Upper lobe of left lung (tissue), 6 donors: ENCODE measurements around the gene KDM2A. TPM values are rescaled to one million over a fixed set of nuclear protein-coding genes. Genes with fewer than 3 reads are reported as not detected.

Experiments used
- ATAC-seq, 2 donors: fragments of 200-7000 bp; cut with Tn5 transposase; one replicate each; pipeline ENCODE4 v1.9.1; 2022; ENCODE audit warnings: mild to moderate bottlenecking in 2 of 2, moderate library complexity in 2 of 2; ENCODE audit not compliant: low FRiP score in 2 of 2
- DNase-seq, 2 donors: peaks; one replicate each; pipeline ENCODE4 v3.0.0-alpha.2; 2019 to 2020
- H3K27ac ChIP-seq, 4 donors: fragments of 200-600 bp; sonication (generic); one replicate each; pipeline ENCODE4 v1.5.1; 2016 to 2019
- H3K27me3 ChIP-seq, 4 donors: fragments of 200-600 bp; sonication (generic); one replicate each; pipeline ENCODE4 v1.5.1; 2017 to 2019
- H3K36me3 ChIP-seq, 4 donors: fragments of 200-600 bp; sonication (generic); one replicate each; pipeline ENCODE4 v1.5.1; 2016 to 2019
- H3K4me1 ChIP-seq, 4 donors: fragments of 200-600 bp; sonication (generic); one replicate each; pipeline ENCODE4 v1.5.1; 2018 to 2019
- H3K4me3 ChIP-seq, 4 donors: fragments of 200-600 bp; sonication (generic); one replicate each; pipeline ENCODE4 v1.5.1; 2017 to 2019; ENCODE audit warnings: mild to moderate bottlenecking in 2 of 4, moderate library complexity in 1 of 4
- H3K9me3 ChIP-seq, 4 donors: fragments of 200-600 bp; sonication (generic); one replicate each; pipeline ENCODE4 v1.5.1; 2018 to 2019
- EP300 ChIP-seq, 4 donors: sonication (generic); formaldehyde crosslinking; IDR thresholded peaks; one replicate each; pipeline ENCODE4 v1.5.1; 2017; ENCODE audit warnings: antibody characterized with exemption in 4 of 4, control low read depth in 2 of 4
- POLR2A ChIP-seq, 4 donors: fragments of 450-650 bp; IDR thresholded peaks; one replicate each; pipeline ENCODE4 v1.5.1; 2016 to 2017; ENCODE audit warnings: antibody characterized with exemption in 4 of 4, mild to moderate bottlenecking in 2 of 4
- POLR2AphosphoS5 ChIP-seq, 2 donors: sonication (generic); formaldehyde crosslinking; IDR thresholded peaks; one replicate each; pipeline ENCODE4 v1.5.1; 2017; ENCODE audit warnings: antibody characterized with exemption in 2 of 2
- WGBS, 2 donors: methylation state at CpG; one replicate each; pipeline ENCODE4 v1.1.5; 2017 to 2018; 5-methylcytosine and 5-hydroxymethylcytosine counted together
- total RNA-seq, 6 donors: library from RNA; depleted of rRNA in 4 of 6; stranded (reverse); fragments of >200 nt in 4 of 6; gene quantifications; one replicate each; pipeline versions ENCODE4 v1.1.0 to v1.2.1, GENCODE V29; 2016 to 2021
- TF ChIP-seq, protein P1 (sequence below), 6 experiments: fragments of 450-650 bp in 4 of 6; fragments of 200-600 bp in 2 of 6; sonication (generic) in 2 of 6; IDR thresholded peaks; one replicate each; pipeline ENCODE4 v1.5.1; 2016 to 2019; ENCODE audit warnings: antibody characterized with exemption in 6 of 6
- donor health status: DM: no; HTN: no; CAD: no; lungs with moderate emphysema.
- donor health status: DM: no; HTN: yes; CAD: no; lungs with severe emphysema.

KDM2A gene
- total RNA-seq, 6 donors from 2014 or later = 63.1 to 229 (median 74.0) TPM

DNA sequence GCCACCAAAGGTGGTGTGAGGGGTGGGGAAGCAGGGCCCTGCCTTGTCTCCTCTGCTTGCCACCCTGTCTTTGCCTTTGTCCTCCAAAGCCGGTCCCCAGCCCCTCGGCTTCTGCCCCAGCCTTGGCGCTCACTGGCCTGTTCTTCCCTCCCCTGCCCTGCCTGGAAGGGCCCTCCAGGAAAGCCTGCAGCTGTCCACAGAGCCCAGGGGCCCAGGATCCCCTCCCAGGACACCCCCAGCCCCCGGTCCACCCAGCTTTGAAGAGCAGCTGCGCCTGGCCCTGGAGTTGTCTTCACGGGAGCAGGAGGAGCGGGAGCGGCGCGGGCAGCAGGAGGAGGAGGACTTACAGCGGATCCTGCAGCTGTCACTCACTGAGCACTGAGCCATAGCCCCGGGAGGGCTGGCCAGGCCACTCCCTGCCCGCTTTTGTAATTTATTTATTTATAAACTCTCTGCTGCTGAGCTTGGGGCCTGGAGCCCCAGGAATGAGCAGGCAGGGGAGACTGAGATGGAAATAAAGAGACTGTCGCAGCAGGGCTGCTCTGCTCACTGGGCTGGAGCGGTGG, 183.0 kb downstream of the KDM2A start:
- peak overlapping the region in 3 of 4 donors; percentile 83 to 99 (median 93) for H3K4me3 ChIP-seq
- H3K27ac ChIP-seq = peak overlapping the region; percentile 78 to 96 (median 92)
- TF ChIP-seq POLR2A (IDR thresholded peaks at IDR 0.05) (peak in 1 of 4 donors; percentile 44), EP300 (IDR thresholded peaks at IDR 0.05) (no peak)
- ATAC-seq = peak; percentile 22 to 64
- DNase-seq = peak; percentile 78 to 86
- H3K4me1 ChIP-seq = peaks cover 23 to 39% (median 28%) of the 10 kb centered on the region in 4 donors
- peaks cover 13 to 42% (median 28%) of the 10 kb centered on the region in 4 donors for H3K36me3 ChIP-seq
- H3K27me3 ChIP-seq = no peaks in the 10 kb centered on the region
- no peaks in the 10 kb centered on the region for H3K9me3 ChIP-seq
- WGBS, 2 donors = 52 to 63% methylated on average over 7 to 15 of the region's 15 CpGs

DNA sequence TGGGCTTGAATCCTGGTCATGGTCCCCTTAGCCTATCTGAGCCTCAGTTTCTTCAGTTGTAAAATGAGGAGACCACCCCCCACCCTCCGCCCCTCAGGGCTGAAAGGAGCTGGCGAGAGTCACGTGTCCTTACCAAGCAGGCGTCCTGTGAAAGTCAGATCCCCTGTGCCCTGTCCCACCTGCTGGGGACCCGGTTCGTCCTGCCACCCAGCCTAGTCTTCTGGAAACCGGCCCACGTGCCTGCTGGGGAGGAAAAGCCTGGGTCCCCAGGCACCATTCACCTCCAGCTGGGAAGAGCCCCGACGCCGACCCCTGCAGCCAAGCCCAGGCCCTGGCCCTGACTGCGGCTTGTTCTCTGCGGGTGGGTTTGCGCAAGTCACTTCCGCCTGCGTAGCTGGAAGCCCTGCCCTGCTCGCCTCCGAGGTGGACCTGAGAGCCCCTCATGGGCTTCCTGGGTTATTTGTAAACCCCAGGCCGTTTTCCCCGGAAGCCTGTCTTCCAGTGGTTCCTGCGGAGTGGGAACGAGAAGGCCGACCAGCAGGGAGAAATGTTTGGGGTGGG, 183.6 kb downstream of the KDM2A start:
- peaks cover 13 to 44% (median 30%) of the 10 kb centered on the region in 4 donors for H3K36me3 ChIP-seq
- ATAC-seq = peak; percentile 57 to 71
- H3K4me1 ChIP-seq = peaks cover 23 to 39% (median 28%) of the 10 kb centered on the region in 4 donors
- no peaks in the 10 kb centered on the region for H3K9me3 ChIP-seq
- peak in 1 of 2 donors; percentile 83 for DNase-seq
- WGBS, 2 donors = 14 to 39% methylated on average over 5 to 14 of the region's 23 CpGs
- H3K27ac ChIP-seq = peak overlapping the region; percentile 78 to 96 (median 92)
- H3K27me3 ChIP-seq = no peaks in the 10 kb centered on the region
- H3K4me3 ChIP-seq = peak overlapping the region; percentile 83 to 99 (median 89)
- TF ChIP-seq POLR2A (IDR thresholded peaks at IDR 0.05) = no peak
- TF ChIP-seq, protein P1, sequence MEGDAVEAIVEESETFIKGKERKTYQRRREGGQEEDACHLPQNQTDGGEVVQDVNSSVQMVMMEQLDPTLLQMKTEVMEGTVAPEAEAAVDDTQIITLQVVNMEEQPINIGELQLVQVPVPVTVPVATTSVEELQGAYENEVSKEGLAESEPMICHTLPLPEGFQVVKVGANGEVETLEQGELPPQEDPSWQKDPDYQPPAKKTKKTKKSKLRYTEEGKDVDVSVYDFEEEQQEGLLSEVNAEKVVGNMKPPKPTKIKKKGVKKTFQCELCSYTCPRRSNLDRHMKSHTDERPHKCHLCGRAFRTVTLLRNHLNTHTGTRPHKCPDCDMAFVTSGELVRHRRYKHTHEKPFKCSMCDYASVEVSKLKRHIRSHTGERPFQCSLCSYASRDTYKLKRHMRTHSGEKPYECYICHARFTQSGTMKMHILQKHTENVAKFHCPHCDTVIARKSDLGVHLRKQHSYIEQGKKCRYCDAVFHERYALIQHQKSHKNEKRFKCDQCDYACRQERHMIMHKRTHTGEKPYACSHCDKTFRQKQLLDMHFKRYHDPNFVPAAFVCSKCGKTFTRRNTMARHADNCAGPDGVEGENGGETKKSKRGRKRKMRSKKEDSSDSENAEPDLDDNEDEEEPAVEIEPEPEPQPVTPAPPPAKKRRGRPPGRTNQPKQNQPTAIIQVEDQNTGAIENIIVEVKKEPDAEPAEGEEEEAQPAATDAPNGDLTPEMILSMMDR (IDR thresholded peaks at IDR 0.05) = no peak
- TF ChIP-seq EP300 (IDR thresholded peaks at IDR 0.05) = no peak
- peak in 1 of 2 donors; percentile 31 for TF ChIP-seq POLR2AphosphoS5 (IDR thresholded peaks at IDR 0.05)

DNA sequence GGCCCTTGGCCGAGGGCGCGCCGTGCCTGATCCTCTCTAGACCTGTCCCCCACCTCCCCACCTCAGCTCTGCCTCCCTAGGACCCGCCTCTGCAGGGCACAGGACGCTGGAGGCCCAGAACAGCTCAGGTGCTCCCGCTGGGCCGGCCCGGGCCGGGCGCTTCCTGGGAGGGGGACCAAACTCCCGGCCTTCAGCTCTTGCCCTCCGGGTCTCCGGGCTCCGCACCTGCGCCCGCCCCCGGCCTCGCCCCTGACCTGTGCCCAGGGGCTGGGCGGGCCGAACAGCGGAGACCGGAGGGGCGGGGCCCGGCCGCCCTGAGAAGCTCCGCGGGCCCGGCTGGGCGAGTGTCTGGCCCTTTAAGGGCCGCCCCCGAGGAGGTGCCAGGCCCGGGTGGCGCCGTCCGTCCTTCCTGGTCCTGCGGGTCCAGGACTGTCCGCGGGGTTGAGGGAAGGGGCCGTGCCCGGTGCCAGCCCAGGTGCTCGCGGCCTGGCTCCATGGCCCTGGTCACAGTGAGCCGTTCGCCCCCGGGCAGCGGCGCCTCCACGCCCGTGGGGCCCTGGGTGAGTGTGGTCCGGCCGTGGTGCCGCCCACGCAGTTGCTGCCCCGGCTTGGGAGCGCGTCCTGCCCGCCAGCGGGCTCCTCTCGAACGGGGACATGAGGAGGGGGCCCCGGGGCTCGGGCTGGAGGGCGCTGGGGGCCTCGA, 184.2 kb downstream of the KDM2A start, which contains the start of gene SSH3:
Gene SSH3 (plus strand): TSS at position 399 of the 703 bp plus-strand sequence. CDS start 96 bp downstream, at position 495.
- H3K27me3 ChIP-seq = no peaks in the 10 kb centered on the region
- H3K27ac ChIP-seq = peak within 1 kb of the TSS; percentile 78 to 96 (median 92)
- 0% methylated on average over 9 of the region's 65 CpGs; no CpG with 5 or more reads in 1 of the 2 donors for WGBS, 2 donors
- peaks cover 23 to 39% (median 28%) of the 10 kb centered on the region in 4 donors for H3K4me1 ChIP-seq
- peak; percentile 24 to 70 for TF ChIP-seq POLR2AphosphoS5 (IDR thresholded peaks at IDR 0.05)
- TF ChIP-seq EP300 (IDR thresholded peaks at IDR 0.05) = no peak
- TF ChIP-seq, protein P1 (IDR thresholded peaks at IDR 0.05) = peak in 1 of 6 experiments; percentile 19
- TF ChIP-seq POLR2A (IDR thresholded peaks at IDR 0.05) = peak in 2 of 4 donors; percentile 74 to 78
- H3K4me3 ChIP-seq = peak within 1 kb of the TSS; percentile 83 to 99 (median 89)
- peaks cover 16 to 50% (median 33%) of the 10 kb centered on the region in 4 donors for H3K36me3 ChIP-seq
- DNase-seq (peak; percentile 95 to 96), ATAC-seq (peak; percentile 90 to 93)
- H3K9me3 ChIP-seq = no peaks in the 10 kb centered on the region

DNA sequence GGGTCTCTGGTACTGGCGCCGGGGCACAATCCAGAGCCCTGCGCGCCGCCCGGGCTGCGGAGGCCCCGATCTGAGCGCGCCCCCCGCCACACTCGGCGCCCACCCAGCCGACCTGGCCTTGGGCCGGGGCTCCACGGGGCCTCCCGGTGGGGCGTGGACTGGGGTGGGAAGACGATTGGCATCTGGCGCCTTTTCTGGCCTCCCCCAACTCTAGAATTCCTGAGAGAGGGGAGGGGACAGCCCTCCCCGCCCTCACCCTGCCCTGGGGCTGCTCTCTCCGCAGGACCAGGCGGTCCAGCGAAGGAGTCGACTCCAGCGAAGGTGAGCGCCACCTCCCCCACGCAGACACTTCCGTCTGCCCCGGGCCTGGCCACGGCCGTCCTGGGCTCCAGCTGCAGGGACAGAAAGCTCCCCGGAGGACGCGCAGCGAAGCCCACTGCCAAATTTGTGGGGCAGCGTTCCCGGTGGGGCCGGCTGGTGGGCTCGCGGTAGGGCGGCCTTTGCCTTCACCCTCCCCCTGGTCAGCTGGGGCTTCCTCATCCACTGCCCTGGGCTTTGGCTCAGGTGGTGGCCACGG, 184.9 kb downstream of the KDM2A start:
- 0 to 5% methylated on average over 7 to 19 of the region's 43 CpGs for WGBS, 2 donors
- H3K36me3 ChIP-seq = peaks cover 19 to 51% (median 36%) of the 10 kb centered on the region in 4 donors
- peaks cover 23 to 39% (median 28%) of the 10 kb centered on the region in 4 donors for H3K4me1 ChIP-seq
- H3K9me3 ChIP-seq = no peaks in the 10 kb centered on the region
- H3K27me3 ChIP-seq = no peaks in the 10 kb centered on the region
- peak overlapping the region; percentile 78 to 96 (median 92) for H3K27ac ChIP-seq
- TF ChIP-seq, protein P1 (IDR thresholded peaks at IDR 0.05) = no peak
- peak in 1 of 2 donors; percentile 5 for TF ChIP-seq POLR2AphosphoS5 (IDR thresholded peaks at IDR 0.05)
- no peak for TF ChIP-seq POLR2A (IDR thresholded peaks at IDR 0.05)
- no peak for TF ChIP-seq EP300 (IDR thresholded peaks at IDR 0.05)
- DNase-seq (peak; percentile 59 to 86), ATAC-seq (peak; percentile 27 to 43)
- H3K4me3 ChIP-seq = peak overlapping the region; percentile 83 to 99 (median 89)
